C4-2B (cell line): Measurements from ENCODE around the gene DUSP14.

ENCODE experiments used
- ZFX ChIP-seq: fragments of 450-650 bp; IDR thresholded peaks from 2 replicates; pipeline ENCODE4 v1.6.1; 2017
- TF ChIP-seq, protein P1 (sequence below): fragments of 450-650 bp; conservative IDR thresholded peaks from 2 replicates; pipeline ENCODE4 v1.5.1; 2017; ENCODE audit warnings: mild to moderate bottlenecking

DNA sequence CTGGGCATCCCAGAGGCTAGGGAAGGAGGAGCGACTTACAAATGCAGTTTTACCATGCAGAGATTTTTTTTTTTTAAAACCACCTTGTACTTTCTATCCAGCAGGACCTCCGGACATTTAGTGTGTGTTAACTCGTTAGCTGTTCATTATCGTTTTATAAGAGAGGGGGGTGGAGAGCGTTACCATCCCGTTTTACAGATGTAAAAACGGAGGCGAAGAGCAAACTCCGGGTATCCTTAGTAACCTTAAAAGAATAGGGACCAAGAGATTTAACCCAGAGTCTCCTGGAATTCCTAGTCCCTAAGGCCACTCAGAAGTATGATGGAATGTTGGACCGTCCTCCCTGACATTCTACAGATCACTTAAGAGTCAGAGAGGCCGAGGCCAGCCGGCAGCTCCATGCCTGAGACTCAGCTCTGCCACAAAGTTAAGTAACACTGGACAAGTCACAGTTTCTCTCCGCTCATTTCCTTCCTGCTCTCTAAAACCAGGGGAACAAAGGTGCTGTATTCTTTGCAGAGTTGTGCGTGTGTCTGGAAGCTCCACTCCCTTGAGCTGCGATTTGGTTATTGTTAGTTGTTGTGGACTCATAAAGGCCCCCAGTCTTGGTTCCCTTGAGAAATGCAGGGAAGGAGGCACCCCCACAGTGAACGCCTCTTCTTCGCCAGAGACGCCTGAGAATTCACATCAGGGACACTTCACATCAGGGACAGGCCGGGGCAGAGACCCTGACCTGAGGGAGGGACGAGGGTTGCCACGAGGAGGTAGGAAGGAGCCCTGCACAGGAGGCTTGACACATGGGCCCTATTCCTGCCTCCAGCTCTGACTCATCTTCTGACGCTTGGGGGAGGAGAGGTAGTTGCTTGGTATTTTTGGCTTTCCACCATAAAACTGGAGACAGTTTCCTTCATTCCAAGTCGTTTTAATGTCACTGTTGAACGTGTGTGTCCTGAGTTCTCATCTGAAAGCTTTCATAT lies 1.2 kb downstream of the DUSP14 start:
- TF ChIP-seq, protein P1, sequence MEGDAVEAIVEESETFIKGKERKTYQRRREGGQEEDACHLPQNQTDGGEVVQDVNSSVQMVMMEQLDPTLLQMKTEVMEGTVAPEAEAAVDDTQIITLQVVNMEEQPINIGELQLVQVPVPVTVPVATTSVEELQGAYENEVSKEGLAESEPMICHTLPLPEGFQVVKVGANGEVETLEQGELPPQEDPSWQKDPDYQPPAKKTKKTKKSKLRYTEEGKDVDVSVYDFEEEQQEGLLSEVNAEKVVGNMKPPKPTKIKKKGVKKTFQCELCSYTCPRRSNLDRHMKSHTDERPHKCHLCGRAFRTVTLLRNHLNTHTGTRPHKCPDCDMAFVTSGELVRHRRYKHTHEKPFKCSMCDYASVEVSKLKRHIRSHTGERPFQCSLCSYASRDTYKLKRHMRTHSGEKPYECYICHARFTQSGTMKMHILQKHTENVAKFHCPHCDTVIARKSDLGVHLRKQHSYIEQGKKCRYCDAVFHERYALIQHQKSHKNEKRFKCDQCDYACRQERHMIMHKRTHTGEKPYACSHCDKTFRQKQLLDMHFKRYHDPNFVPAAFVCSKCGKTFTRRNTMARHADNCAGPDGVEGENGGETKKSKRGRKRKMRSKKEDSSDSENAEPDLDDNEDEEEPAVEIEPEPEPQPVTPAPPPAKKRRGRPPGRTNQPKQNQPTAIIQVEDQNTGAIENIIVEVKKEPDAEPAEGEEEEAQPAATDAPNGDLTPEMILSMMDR = no peak
- 0 out of 2 replicates have a peak, but pooled peaks have one; percentile 21 for TF ChIP-seq ZFX
